Activated CD4-positive, alpha-beta T cell treated with anti-CD3 and anti-CD28 coated beads, Interleukin-10, Interleukin-2, amounts not matched to agents 100 ng/mL and 50 ng/mL, durations not matched to agents 16 hours and 8 hours (primary cell): ENCODE results near the gene COA1.
"Not testable (repeated sequence)": the region's sequence is repeated elsewhere in the genome, so short reads cannot be mapped to it uniquely, and the experiment has no call there.

Experiments
- DNase-seq: peaks from one replicate; pipeline ENCODE4 v3.0.0-alpha.2; 2020

The COA1 gene

DNA sequence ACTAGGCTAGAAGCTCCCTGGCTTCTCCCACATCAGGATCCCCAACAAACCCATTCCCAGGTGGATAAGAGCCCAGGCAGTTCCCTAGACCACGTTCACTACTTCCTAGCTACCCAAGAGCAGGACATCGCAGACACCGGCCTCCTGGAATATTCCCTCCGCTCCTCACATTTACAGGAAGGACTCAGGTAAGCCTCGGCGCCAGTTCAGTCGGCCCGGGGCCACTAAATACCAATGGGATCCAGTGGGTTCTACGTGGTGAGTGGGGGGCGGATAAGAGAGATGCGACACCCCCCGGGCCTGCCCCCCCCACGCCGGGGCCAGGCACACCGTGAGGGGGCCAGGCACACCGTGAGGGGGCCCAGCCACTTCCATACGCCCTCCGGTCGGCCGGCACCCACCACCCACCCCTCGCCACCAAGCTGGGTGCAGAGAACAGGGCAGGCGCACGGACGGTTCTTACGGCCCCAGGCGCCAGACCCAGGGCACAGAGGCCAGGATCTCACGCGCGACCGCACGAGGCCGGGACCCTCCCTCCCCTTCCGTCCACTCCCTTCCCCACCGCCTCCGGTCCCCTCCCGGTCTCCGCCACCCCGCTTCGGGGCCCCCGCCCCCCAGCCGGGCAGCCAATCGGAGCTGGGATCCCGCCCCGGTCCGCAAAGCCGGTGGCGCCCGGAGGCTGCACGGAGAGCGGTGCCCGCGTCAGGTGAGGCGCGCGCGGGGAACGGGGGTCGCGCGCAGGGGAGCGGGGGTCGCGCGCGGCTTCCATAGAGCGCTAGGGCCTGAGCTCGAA lies 28.9 kb upstream of the COA1 start, which contains the start of gene BLVRA:
TSS of gene BLVRA (plus strand) at position 652 of the 793 bp plus-strand sequence. CDS start 12,479 bp downstream, outside the sequence.
- peak; percentile 70 for DNase-seq

DNA sequence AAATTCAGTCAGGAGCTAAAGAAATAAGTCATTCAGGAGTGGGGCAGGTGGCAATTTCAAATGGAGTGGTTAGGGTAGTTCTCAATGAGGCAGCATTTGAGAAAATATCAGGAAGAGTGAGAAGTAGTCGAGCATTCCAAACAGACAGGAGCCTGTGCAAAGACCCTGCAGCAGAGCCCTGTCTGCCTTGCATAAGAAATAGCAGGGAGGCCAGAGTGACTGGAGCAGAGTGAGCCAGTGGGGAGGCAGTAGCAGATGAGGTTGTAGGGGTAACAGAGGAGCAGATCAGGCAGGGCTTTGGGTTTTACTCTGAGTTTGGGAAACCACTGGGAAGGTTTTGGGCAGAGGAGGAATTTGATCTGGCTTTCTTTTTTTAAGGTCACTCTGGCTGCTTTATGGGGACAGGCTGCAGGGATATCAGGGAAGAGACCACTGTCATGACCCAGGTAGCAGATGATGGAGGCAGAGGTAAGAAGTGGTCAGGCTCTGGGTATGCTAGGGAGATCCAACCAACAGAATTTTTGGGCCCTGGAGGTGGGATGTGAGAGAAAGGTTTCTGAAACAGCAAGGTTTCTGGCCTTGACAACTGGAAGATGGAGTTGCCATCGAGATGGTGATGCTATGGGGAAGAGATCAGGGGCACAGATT lies 27.9 kb upstream of the COA1 start:
- DNase-seq, result no peak

DNA sequence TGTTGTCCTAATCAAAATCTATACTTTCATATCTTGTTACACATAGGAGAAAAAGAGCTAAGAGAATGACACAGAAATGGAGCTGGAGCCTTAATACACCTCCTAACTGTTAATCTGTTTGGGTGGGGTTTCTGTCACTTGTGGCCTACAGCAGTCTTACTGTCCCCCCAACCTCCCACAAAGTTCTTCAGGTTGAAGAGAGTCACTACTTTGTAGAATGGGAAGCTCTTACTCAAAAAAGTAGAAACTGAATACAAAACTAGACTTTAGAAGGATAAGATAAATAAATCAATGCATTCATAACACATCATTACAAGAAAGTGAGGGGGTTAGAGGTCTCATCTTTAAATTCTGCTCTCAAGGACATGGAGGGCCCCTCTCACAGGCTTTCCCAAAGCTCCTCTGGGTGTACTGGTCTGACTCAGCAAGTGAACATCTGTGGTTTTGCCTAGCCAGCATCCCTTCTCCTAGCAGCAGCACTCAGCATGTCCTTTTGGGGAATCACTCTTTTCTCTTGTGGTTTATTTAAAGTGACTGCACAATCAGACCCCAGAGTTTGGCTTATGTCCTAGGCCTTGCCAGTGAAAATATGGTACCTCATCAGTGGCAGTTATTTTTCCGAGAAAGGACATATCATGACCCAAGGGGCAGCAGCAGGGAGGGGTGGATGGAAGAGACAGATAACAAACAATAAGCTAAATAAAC lies 27.2 kb upstream of the COA1 start:
- peak; percentile 79 for DNase-seq

DNA sequence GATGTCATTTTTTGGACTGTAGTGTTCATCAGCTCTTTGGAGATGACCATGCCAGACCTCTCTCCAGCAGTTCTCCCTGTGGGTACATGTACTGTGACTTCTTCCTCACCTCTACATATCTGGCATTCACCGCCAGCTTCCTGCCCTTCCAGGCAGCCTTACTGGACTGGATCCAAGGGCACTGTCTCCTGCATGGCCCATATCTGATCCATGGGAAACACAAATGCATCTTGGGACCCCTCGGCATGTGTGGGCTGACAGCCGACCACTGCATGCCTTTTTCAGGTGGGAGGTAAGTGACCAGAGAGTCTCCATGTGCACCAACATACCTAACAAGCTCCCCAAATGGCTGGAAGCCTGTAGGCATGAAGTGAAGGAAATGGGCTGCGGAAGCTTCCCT lies 25.3 kb upstream of the COA1 start:
- DNase-seq, result no peak

DNA sequence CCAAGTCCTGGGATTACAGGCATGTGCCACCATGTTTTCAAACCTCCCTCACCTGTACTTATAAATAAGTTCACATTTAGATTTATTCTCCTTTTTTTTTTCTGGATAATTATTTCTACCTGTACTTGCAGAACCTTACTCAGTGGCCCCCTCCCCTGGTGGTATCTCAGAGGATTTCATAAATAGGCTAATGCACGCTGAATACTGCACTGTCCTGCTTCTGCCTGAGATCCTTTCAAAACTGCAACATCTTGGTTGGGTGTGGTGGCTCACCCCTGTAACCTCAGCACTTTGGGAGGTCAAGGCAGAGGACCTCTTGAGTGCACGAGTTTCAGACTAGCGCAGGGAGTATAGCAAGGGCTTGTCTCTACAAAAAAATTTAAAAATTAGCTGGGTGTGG lies 24.5 kb upstream of the COA1 start:
- no peak for DNase-seq

DNA sequence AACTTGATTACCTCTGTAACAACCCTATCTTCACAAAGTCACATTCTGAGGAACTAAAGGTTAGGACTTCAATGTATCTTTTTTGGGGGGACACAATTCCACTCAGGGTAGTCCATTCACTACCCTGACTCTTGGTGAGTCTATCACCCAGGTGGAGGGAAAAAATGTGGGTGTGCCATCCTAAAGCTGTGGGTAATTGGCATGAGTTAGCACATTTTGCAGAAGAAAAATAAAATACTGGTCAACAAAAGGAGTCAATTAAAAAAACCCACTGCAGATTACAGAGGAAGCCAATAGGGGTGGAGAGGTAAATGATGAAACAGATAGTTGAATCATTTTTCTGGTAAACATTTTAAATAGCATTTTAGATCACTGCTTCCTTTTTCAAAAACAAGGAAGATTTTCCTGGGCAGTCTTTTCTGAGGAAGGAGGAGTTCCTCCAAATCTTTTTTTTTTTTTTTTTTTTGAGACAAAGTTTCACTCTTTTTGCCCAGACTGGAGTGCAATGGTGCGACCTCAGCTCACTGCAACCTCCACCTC lies 24.0 kb upstream of the COA1 start:
- no peak for DNase-seq

DNA sequence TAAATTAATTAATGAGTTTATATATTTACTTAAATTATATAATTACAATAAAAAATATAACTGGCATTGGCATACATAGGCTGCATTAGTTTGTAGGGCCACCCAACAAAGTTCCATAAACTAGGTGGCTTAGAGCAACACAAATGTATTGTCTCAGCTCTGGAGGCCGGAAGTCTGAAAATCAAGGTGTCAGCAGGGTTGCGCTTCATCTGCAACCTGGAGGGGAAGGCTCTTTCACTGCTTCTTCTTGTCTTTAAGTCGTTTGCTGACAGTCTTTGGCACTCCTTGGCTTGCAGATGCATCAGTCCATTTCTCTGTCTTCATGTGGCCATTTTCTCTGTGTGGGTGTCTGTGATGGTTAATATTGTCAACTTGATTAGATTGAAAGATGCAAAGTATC lies 23.1 kb upstream of the COA1 start:
- no peak for DNase-seq

DNA sequence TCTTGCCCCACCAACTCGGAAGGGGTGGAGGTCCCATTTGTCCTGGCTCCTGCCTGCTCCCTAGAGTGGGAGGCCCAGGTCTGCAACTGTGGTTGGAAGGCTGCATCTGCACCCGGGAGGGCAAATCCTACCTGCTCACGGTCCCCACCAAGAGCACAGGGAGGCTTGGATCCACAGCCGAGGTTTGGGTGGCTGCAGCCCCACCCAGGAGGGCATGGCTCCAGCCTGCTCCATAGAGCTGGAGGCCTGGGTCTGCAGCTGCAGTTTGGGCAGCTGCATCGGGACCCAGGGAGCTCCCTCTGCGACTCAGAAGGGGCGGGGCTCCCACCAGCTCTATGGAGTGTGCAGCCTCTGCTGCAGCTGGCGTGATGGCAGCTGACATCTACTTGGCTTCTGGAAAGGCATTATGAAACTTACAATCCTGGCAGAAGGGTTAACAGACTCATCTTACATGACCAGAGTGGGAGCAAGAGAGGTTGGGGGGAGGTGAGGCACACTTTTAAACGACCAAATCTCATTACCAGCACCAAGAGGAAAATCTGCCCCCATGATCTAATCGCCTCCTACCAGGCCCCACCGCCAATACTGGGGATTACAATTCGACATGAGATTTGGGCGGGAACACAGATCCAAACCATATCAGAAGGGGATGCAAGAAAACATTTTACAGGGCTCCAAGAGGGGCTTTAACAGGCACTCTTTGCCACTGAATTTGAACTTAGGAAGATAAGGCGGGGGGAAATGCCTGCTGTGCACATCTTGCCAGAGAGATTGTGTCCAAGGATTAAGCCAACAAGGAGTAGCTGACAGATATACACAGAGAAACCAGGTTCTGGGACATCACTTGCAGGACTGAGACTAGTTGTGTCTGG lies 20.9 kb upstream of the COA1 start:
- peak; percentile 39 for DNase-seq

DNA sequence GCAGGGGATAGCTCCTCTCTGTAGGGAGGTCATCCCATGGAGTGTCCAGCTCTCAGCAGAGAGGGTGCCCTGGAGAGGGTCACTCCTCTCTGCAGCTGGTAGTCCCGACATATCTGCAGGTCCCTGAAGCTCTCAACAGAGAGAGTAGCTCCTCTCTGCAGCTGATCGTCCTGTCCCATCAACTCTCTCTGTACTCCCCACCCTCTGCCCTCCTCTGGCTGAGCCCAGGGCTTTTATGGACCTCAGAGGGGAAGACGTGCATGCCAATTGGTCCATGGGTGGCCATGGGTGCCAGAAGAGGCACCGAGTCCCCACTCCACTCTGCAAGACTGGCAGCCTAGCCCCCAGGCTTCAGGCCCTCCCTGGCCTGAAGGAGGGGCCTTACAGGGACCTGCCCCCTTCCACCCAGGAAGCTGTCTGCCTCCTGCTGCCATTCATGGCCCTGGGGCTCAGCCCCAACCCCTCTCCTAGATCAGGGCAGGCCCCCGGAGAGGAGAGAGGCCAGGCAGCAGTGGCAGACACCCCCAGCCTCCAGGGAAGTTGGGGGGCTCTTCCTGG lies 20.1 kb upstream of the COA1 start:
- DNase-seq, result no peak

DNA sequence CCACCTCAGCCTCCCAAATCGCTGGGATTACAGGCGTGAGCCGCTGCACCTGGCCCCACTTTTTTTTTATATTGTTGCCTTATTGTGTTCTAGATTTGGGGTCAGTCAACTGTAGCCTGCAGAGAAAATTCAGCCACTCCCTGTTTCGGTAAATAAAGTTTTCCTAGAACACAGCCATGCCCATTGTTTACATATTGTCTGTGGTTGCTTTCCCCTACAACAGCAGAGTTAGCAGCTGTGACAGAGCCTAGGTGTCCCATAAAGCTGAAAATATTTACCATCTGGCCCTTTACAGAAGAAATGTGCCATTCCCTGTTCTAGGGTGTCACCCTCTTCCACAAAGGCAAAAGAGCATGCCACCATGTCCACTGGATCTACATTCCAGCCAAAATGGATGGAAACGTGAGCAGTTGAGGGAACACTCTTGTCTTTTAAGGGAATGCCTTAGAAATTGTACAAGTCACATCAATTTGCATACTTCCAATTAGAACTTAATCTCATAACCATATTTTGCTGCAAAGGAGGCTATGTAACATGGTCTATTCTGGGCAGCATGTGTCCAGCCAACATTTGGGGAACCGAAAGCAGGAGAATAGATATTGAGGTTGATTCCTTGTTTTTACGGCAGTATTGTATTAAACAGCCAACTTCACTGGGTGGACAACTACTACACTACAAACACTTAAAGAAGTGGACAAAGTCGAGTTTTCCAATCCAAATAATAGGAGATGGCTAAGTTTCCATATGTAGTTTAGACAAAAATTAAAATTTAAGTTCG lies 18.2 kb upstream of the COA1 start:
- DNase-seq, result no peak

DNA sequence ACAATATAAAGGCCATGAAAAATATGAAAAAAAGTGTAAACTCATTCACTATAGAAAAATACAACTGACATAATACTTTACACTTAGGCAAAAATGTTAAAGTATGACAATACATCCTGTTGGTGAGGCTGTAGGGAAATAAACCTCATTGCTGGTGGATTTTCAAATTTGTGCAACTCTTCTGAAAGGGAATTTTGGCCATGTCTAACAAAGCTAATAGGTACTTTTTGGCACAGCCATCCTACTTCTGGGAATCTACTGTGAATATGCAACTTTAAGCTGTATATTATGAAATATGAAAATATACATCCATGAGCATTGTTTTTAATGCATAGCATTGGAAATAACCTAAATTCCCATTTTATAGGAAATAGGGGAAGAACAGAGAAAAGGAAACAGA lies 13.4 kb upstream of the COA1 start:
- no peak for DNase-seq

DNA sequence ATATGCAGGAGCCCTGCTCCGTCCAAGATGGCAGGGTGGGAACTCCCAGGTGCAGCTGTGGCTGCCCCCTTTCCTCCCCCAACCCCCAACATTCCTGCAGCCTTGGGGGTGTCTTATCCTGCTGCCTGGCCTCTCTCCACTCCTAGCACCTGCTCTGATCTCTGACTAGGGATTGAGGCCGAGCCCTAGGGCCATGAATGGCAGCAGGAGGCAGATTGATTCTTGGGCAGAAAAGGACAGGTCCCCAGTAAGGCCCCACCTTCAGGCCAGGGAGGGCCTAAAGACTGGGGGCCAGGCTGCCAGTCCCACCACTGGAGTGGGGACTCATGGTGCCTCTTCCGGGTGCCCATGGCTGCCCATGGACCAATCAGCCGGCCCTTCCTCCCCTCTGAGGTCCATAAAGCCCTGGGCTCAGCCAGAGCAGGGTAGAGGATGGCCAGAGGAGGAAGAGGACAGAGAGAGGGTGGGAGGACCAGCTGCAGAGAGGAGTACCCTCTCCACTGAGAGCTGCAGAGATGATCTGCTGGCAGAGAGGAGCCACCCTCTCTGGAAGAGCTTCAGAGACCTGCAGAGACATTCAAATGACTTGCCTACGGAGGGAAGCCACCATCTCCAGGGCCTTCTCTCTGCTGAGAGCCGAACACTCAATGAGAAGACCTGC lies 8.3 kb upstream of the COA1 start:
- DNase-seq, result no peak

DNA sequence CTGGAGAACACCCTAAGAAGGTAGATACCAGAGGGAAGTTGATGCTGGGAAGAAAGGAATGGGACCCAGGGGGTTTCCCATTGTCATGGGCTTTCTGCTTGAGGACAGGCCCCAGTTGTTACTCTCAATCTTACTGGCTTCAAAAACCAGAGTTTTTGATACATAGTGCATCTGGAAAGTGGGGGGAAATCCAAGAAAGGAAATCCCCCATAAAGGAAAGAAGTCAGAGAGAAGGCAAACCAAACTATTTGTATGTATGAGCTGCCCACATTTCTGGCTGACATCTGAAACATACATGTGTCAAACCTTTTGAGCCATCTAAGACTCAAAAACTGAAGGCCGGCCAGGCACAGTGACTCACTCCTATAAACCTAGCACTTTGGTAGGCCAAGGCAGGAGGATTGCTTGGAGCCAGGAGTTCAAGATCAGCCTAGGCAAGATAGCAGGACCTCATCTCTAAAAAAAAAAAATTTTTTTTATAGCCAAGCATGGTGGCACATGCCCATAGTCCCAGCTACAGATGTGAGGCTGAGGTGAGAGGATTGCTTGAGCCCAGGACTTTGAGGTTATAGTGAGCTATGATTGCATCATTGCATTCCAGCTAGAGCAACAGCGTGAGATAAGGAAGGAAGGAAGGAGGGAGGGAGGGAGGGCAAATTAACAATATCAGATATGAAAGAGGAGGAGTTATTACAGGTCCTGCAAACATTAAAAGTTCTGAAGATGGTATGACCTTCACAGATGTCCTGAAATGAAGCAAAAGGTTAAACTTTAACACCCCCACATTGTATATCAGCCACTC lies 6.7 kb upstream of the COA1 start:
- DNase-seq, result peak; percentile 79

DNA sequence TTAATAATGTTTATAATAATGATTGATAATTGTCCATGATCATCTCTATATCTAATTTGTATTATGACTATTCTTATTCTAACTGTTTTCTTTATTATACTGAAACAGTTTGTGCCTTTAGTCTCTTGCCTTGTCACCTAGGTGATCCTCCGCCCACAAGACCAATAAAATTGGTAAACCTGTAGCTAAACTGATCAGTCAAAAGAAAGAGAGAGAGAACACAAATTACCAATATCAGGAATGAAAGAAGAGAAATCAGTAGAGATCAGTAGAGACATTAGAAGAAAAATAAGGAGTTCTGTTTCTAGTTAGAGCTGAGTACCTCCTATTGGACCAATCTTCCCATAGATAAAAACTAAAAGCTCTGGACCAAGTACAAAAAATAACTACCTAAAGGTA lies 6.1 kb upstream of the COA1 start:
- peak; percentile 56 for DNase-seq

DNA sequence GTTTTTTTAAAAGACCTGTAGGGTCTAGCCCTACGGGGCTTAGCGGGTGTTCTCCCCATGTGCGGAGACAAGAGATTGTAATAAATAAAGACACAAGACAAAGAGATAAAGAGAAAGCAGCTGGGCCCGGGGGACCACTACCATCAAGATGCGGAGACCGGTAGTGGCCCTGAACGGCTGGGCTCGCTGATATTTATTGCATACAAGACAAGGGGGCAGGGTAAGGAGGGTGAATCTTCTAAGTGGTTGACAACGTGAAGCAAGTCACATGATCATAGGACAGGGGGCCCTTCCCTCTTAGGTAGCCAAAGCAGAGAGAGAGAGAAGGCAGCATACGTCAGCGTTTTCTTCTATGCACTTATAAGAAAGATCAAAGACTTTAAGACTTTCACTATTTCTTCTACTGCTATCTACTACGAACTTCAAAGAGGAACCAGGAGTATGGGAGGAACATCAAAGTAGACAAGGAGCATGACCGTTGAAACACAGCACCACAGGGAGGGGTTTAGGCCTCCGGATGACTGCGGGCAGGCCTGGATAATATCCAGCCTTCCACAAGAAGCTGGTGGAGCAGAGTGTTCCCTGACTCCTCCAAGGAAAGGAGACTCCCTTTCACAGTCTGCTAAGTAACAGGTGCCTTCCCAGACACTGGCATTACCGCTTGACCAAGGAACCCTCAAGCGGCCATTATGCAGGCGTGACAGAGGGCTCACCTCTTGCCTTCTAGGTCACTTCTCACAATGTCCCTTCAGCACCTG lies 5.4 kb upstream of the COA1 start:
- DNase-seq, result not testable (repeated sequence)

DNA sequence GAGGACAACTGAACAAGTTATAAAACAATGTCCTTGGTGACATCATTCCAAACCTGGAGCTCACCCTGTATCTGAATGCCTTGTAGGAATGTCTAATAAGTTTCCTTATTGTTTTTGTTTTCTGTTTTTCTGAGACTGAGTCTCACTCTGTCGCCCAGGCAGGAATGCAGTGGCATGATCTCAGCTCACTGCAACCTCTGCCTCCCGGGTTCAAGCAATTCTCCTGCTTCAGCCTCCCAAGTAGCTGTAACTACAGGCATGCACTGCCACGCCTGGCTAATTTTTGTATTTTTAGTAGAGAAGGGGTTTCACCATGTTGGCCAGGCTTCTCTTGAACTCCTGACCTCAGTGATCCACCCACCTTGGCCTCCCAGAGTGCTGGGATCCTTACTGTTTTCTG lies 2.2 kb upstream of the COA1 start:
- not testable (repeated sequence) for DNase-seq

DNA sequence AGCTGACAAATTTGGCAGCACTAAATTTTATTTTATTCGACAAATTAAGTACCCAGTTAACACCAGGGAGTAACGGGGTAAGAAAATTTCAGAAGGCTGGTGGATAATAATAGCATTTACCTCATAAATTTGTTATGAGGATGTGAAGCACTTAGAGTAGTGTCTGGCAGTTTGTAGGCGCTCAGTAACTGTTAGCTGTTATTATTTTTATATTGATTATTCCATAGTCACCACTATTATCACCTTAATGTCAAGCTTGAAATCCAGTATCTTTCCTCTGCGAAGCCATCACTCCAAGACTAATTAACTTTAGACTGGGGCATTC lies 563 bp upstream of the COA1 start:
- no peak for DNase-seq

DNA sequence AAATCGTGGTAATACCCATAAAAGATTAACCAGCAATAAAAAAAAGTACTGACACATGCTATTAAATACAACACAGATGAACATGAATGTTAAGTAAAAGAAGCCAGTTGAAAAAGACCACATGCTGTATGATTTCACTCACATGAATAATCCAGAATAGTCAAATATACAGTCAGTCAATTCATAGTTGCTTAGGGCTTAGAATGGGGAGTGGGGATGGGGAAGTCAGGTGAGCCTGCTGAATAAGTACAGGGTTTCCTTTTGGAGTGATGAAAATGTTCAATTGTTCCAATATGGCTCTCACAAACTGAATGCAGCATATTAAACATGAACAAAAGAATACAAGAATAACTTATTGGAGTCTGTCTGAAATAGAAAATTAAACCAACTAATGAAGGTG lies 1.8 kb downstream of the COA1 start:
- no peak for DNase-seq

DNA sequence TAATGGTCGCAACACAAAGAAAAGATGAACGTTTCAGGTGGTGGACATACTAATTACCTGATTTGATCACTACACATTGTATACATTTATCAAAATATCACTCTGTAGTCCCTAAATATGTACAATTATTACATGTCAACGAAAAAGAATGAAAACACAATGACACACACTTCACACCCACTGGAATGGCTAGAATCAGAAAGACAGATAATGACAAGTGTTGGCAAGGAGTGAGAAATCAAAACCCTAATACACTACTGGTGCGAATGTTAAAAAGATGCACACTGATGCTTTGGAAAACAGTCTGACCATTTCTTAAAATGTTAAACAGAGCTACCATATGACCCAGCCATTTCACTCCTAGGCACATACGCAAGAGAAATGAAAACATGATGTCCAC lies 2.3 kb downstream of the COA1 start:
- no peak for DNase-seq
